ENCODE data around the gene CISD3. TPM values are rescaled to one million over a fixed set of nuclear protein-coding genes. Genes with fewer than 3 reads are reported as not detected.
A peak's percentile ranks its signal among the peaks of the same experiment; 100 is the strongest.

Gene CISD3
- total and polyA plus RNA-seq, 10 donors = 4.9 to 27.5 (median 14.7) TPM

GRCh38 chr17:38705803-38706504 is 24.2 kb upstream of the CISD3 start:
- TF ChIP-seq POLR2AphosphoS5 (IDR thresholded peaks at IDR 0.05) = peak in 1 of 3 donors; percentile 21
- TF ChIP-seq CTCF (IDR thresholded peaks at IDR 0.05 in 8 of 11, conservative IDR thresholded peaks at IDR 0.05 in 3 of 11) = no peak
- TF ChIP-seq POLR2A (IDR thresholded peaks at IDR 0.05) = peak in 1 of 3 donors; percentile 23
- H3K27ac ChIP-seq = peak overlapping the region; percentile 70 to 99 (median 97)
- DNase-seq = peak; percentile 87
- H3K4me1 ChIP-seq = peaks cover 18 to 85% (median 57%) of the 10 kb centered on the region in 6 donors
- WGBS, 5 donors = 0 to 2% (median 1%) methylated on average over 24 to 38 of the region's 38 CpGs
- no peaks in the 10 kb centered on the region for H3K9me3 ChIP-seq
- peaks cover 0 to 8% (median 0%) of the 10 kb centered on the region in 7 donors for H3K27me3 ChIP-seq (replicated peaks in 1 of 7)
- H3K36me3 ChIP-seq = peaks cover 0 to 39% (median 28%) of the 10 kb centered on the region in 6 donors
- intact Hi-C loops (cut with DNase I; ENCODE audit: low total_unique reads) = no loop called here
- peak overlapping the region; percentile 71 to 92 (median 85) for H3K4me3 ChIP-seq

GRCh38 chr17:38706505-38707216 is 23.5 kb upstream of the CISD3 start:
- peak overlapping the region; percentile 70 to 99 (median 97) for H3K27ac ChIP-seq
- H3K27me3 ChIP-seq (replicated peaks in 1 of 7) = peaks cover 0 to 8% (median 0%) of the 10 kb centered on the region in 7 donors
- no peak for DNase-seq
- peaks cover 11 to 85% (median 50%) of the 10 kb centered on the region in 6 donors for H3K4me1 ChIP-seq
- H3K9me3 ChIP-seq = no peaks in the 10 kb centered on the region
- intact Hi-C loops (cut with DNase I; ENCODE audit: low total_unique reads) = no loop called here
- TF ChIP-seq POLR2AphosphoS5 (IDR thresholded peaks at IDR 0.05) = peak in 1 of 3 donors; percentile 29
- TF ChIP-seq CTCF (IDR thresholded peaks at IDR 0.05 in 8 of 11, conservative IDR thresholded peaks at IDR 0.05 in 3 of 11) = no peak
- TF ChIP-seq POLR2A (IDR thresholded peaks at IDR 0.05) = no peak
- H3K36me3 ChIP-seq = peaks cover 0 to 46% (median 35%) of the 10 kb centered on the region in 6 donors
- 8 to 18% (median 14%) methylated on average over 18 to 20 of the region's 20 CpGs for WGBS, 5 donors
- H3K4me3 ChIP-seq = peak overlapping the region; percentile 71 to 92 (median 85)

GRCh38 chr17:38707678-38708351 is 22.3 kb upstream of the CISD3 start:
- WGBS, 5 donors = 80 to 90% (median 82%) methylated on average over 19 to 21 of the region's 21 CpGs
- intact Hi-C loops (cut with DNase I; ENCODE audit: low total_unique reads) = no loop called here
- H3K4me3 ChIP-seq = peak overlapping the region in 3 of 8 donors; percentile 71 to 86 (median 85)
- H3K9me3 ChIP-seq = no peaks in the 10 kb centered on the region
- peaks cover 5 to 58% (median 47%) of the 10 kb centered on the region in 6 donors for H3K36me3 ChIP-seq
- no peak for TF ChIP-seq CTCF (IDR thresholded peaks at IDR 0.05 in 8 of 11, conservative IDR thresholded peaks at IDR 0.05 in 3 of 11)
- TF ChIP-seq POLR2AphosphoS5 (IDR thresholded peaks at IDR 0.05) = peak in 2 of 3 donors; percentile 21 to 53
- peak overlapping the region in 3 of 8 donors; percentile 98 to 99 (median 98) for H3K27ac ChIP-seq
- no peak for DNase-seq
- H3K4me1 ChIP-seq = peaks cover 11 to 83% (median 45%) of the 10 kb centered on the region in 6 donors
- H3K27me3 ChIP-seq (replicated peaks in 1 of 7) = peaks cover 0 to 8% (median 0%) of the 10 kb centered on the region in 7 donors

Data from spleen (tissue), 11 donors.